H1 (cell line): ENCODE results near the gene BAK1.
A peak's percentile ranks its signal among the peaks of the same experiment; 100 is the strongest.

Experiments used
- CEBPB ChIP-seq: IDR thresholded peaks from 2 replicates; pipeline ENCODE4 v1.6.1; 2012; ENCODE audit warnings: low read depth, low read length
- CTCF ChIP-seq, 3 experiments: IDR thresholded peaks; 1 replicate in 2 of 3; 2 replicates in 1 of 3; pipeline versions ENCODE4 v1.5.1 to v1.6.1; 2011; ENCODE audit warnings: low read length in 3 of 3, mild to moderate bottlenecking in 3 of 3, inconsistent platforms in 2 of 3, low read depth in 1 of 3, moderate library complexity in 1 of 3; ENCODE audit not compliant: insufficient read depth in 1 of 3; ENCODE audit errors: control extremely low read depth in 1 of 3
- EZH2 ChIP-seq: fragments of 200-600 bp; sonication (generic); IDR thresholded peaks from 2 replicates; pipeline ENCODE4 v1.7.1; 2012; ENCODE audit warnings: low read depth, mild to moderate bottlenecking, moderate library complexity, low read length, inconsistent platforms; ENCODE audit not compliant: severe bottlenecking
- JUN ChIP-seq: IDR thresholded peaks from 2 replicates; pipeline ENCODE4 v1.6.1; 2011; ENCODE audit warnings: low read depth, mild to moderate bottlenecking, improper control_type of control experiment, low read length
- JUND ChIP-seq: IDR thresholded peaks from 2 replicates; pipeline ENCODE4 v1.6.1; 2011; ENCODE audit warnings: mild to moderate bottlenecking, improper control_type of control experiment, low read length
- MAFK ChIP-seq: IDR thresholded peaks from 2 replicates; pipeline ENCODE4 v1.6.1; 2012; ENCODE audit warnings: low read depth, mild to moderate bottlenecking, improper control_type of control experiment, low read length
- POLR2A ChIP-seq, 2 experiments: IDR thresholded peaks; 1 replicate in 1 of 2; 2 replicates in 1 of 2; pipeline ENCODE4 v1.6.1; 2011; ENCODE audit warnings: low read depth in 2 of 2, low read length in 2 of 2, mild to moderate bottlenecking in 2 of 2; ENCODE audit errors: control extremely low read depth in 1 of 2
- SAP30 ChIP-seq: fragments of 300-600 bp; sonication (generic); IDR thresholded peaks from 2 replicates; pipeline ENCODE4 v1.7.1; 2012; ENCODE audit warnings: low read length, moderate library complexity, mild to moderate bottlenecking, inconsistent platforms; ENCODE audit not compliant: insufficient read depth, insufficient replicate concordance
- SUZ12 ChIP-seq: fragments of 200-600 bp; sonication (generic); IDR thresholded peaks from 2 replicates; pipeline ENCODE4 v1.6.1; 2012; ENCODE audit warnings: mild to moderate bottlenecking, inconsistent platforms, low read length, moderate library complexity, mixed read lengths
- TBP ChIP-seq: IDR thresholded peaks from 2 replicates; pipeline ENCODE4 v1.6.1; 2011; ENCODE audit warnings: low read depth, low read length, improper control_type of control experiment
- YY1 ChIP-seq: IDR thresholded peaks from 2 replicates; pipeline ENCODE4 v1.6.1; 2011; ENCODE audit warnings: low read depth, mild to moderate bottlenecking, low read length
- TF ChIP-seq, protein P1 (sequence below): IDR thresholded peaks from 2 replicates; pipeline ENCODE4 v1.6.1; 2012; ENCODE audit warnings: inconsistent platforms

- TF ChIP-seq CTCF (IDR thresholded peaks at IDR 0.05; ENCODE audit: control extremely low read depth in 1 of 3, insufficient read depth in 1 of 3, low read depth in 1 of 3, low read length in 3 of 3), result no peak
- TF ChIP-seq SUZ12, result no peak
- TF ChIP-seq EZH2, result no peak
- TF ChIP-seq CEBPB, result no peak
- no peak for TF ChIP-seq POLR2A (IDR thresholded peaks at IDR 0.05; ENCODE audit: control extremely low read depth in 1 of 2, low read depth in 2 of 2, low read length in 2 of 2)
- TF ChIP-seq, protein P1, sequence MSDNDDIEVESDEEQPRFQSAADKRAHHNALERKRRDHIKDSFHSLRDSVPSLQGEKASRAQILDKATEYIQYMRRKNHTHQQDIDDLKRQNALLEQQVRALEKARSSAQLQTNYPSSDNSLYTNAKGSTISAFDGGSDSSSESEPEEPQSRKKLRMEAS, result peak; percentile 42
- TF ChIP-seq MAFK, result no peak
- TF ChIP-seq JUND, result no peak
- TF ChIP-seq JUN, result no peak
- no peak for TF ChIP-seq TBP
- TF ChIP-seq SAP30, result no peak
- no peak for TF ChIP-seq YY1
Observed at GRCh38 chr6:33592595-33593413, 12.7 kb upstream of the BAK1 start.
